NK-92 (cell line): ENCODE data around the gene OR8B2.
"Not testable (repeated sequence)": the region's sequence is repeated elsewhere in the genome, so short reads cannot be mapped to it uniquely, and the experiment has no call there.

Experiments used
- DNase-seq: peaks from one replicate; lab custom pipeline; 2025; ENCODE audit not compliant: unreplicated experiment; lab: John Stamatoyannopoulos, UW

OR8B2 gene, protein sequence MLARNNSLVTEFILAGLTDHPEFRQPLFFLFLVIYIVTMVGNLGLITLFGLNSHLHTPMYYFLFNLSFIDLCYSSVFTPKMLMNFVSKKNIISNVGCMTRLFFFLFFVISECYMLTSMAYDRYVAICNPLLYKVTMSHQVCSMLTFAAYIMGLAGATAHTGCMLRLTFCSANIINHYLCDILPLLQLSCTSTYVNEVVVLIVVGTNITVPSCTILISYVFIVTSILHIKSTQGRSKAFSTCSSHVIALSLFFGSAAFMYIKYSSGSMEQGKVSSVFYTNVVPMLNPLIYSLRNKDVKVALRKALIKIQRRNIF

DNA sequence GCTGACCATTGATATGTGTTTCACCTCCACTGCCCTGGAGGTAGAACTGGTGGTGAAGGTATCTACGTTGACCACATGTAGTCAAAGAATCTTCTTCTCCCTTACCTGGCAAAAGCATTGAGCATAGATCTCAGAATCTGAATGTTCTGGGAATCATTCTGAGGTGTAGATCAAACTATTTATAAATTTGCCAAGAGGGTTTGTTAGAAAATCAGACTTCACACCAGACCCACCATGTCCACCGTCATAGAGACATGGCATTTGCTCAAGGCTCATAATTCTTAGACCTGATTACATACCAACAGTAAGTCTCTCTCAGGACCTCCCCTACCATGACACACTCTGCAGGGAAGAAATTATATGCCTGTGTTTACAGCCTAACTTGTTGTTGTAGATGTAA lies at the start of gene OR8B2:
Gene OR8B2, minus strand, starts transcription at position 101 of the 400 bp plus-strand sequence. CDS start 1,156 bp downstream, outside the sequence.
- DNase-seq = no peak

DNA sequence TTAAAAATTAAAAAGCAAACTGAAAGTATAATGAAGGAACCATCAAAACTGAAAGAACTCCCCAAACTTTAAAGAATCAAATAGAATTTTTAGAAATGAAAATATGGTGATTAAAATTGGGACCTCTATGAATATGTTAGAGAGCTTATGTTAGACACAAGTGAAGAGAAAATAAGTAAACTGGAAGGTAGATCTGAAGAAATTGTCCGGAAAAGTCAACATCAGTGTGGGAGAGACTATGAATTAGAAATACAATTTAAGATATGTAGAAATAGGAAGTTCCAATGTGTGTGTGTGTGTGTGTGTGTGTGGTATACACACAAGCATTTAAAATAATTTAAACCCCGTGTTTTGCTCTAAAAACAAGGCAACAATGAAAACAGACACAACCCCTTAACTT lies 45.3 kb upstream of the OR8B2 start:
- DNase-seq = no peak

DNA sequence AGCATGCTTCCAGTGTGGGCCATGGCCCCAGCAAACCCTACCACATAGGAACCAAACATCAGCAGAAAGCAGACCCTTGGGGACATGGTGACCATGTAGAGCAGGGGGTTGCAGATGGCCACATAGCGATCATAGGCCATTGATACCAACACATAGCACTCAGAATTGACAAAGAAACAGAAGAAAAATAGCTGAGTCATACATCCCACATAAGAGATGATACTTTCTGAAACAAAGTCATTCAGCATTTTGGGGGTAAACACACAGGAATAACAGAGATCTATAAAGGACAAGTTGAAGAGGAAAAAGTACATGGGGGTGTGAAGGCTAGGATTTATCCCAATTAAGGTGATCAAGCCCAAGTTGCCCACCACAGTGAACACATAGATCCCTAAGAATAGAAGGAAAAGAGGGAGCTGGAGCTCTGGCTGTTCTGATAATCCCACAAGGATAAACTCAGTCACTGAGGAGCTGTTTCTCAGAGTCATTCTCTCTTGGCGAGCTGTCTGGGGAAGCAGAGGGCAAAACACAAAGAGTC lies 40.2 kb upstream of the OR8B2 start, which contains the start of gene OR8B4:
Gene OR8B4, minus strand, starts transcription at position 488 of the 538 bp plus-strand sequence. Its CDS starts 0 bp downstream, at position 488.
- no peak for DNase-seq

DNA sequence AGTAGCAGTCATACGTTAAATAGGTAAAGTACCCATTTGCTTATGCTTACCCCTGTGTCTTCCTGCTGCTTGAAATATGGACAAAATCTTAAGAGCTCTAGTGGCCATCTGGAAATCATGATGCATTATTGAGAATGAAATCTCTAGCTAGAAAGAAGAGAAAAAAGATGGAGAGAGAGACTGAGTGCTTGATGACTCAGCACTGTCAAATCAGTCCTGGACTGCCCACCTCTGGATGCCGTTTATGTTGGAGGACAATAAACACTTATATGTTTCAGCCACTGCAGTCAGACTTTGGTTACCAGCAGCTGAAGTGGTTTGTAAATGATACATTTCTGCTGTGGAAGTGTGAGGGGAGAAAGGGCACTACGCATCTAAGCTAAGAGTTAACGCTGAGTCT lies 36.7 kb upstream of the OR8B2 start:
- DNase-seq = no peak

DNA sequence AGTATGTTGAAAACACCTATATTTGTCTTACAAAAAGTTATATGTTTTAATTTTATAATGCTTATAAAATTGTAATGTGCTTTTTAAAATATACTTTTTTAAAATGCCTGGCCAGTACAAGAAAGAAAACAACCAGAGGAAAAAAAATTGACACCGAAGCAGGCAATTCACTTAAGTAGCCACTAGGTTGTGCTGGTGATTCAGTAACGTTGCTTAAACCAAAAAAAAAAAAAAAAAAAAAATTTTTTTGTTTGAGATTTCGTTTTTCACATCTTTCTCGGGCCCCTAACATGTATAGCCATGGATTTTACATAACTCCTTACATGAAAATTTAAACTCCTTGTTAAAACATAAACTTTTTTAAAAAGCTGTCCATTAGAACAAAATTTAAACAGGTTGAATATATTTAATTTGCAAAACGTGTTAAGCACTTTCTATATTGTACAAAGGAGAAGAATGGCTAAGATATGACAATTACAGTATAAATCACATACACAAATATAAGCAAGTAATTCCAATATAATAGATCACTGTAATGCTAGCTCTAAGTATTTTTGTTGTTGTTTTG lies 31.1 kb upstream of the OR8B2 start:
- DNase-seq = no peak

DNA sequence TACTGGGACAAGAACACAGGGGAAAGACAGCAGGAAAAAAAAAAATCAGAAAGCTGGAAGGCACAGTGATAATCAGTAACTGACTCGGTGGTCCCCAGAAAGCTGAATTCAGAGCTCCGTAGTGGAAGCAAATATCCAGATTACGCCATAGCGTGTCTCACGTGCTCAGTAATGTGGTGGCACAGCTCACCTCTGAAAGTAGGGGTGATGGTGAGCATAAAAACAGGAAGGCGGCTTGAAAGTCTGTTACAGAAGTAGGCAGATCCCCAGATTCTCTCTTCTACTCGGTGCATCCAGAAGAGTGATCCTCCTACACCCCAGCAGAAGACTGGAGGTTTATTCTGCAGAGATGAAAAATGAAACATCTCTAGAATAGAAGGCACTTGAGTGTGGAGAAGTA lies 25.6 kb upstream of the OR8B2 start:
- DNase-seq = no peak

DNA sequence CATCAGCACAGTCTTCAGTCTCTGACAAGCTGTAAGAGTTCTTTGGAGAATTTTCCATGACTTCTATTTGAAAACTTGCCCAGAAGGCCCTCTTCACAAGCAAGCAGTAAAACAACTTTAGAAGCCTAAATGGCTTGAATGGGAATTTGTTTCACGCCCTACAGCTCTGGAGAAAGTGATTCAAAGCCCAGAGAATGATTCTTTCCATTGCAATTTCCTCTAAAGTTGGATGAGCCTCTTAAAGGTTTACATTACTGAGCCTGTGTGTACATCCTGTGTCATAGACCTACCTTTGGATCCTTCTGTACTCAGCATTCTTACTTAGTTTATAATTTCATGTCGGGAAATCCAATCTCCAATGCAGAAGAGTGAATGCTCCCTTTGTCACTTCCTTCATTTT lies 21.3 kb upstream of the OR8B2 start:
- no peak for DNase-seq

DNA sequence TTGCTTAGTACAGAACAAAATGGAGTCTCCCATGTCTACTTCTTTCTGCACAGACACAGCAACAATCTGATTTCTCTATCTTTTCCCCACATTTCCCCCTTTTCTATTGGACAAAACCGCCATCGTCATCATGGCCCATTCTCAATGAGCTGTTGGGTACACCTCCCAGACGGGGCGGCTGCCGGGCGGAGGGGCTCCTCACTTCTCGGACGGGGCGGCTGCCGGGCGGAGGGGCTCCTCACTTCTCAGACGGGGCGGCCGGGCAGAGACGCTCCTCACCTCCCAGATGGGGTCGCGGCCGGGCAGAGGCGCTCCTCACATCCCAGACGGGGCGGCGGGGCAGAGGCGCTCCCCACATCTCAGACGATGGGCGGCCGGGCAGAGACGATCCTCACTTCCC lies 18.9 kb upstream of the OR8B2 start:
- not testable (repeated sequence) for DNase-seq

DNA sequence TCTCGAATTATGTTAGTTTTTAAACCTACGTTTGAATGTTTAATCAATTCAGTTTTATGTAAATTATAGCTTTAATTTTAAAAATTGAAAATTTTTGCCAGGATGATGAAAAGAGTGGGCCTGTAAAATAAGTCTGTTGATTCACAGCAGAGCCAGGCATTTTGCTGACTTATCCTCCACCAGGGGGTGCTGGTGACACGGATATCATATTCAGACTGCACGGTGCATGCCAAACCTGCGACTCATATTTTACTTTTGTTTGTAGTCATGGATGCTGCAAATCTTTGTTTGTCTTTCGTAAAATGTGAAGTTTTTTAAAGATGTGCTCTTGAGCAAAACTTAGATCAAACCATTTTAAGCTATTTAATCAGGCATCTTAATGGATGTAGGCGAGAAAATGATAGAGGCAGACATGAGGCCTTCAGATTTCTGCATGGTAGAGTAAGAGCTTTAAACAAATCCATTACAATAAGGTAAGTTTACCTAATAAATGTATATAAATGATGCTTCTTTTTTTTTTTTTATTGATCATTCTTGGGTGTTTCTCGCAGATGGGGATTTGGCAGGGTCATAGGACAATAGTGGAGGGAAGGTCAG lies 18.1 kb upstream of the OR8B2 start:
- DNase-seq = no peak

DNA sequence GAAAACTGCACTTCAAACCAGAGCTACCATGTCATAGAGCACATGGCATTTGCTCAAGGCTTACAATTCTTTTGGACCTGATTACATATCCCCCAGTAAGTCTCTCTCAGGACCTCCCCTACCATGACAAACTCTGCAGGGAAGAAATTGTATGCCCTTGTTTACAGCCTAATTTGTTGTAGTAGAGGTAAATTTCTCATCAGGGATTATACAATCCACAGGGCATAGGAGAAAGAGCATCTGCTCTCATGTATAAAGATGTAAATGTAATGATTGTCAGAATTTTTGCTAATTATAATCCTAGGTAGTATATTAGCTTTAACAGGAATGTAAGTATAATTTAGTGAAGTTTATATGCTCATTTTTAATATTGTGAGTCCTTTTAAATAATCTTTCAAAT lies 14.6 kb upstream of the OR8B2 start, which contains the start of gene OR8B3:
Gene OR8B3, minus strand, starts transcription at position 101 of the 400 bp plus-strand sequence. CDS start 1,673 bp downstream, outside the sequence.
- no peak for DNase-seq

DNA sequence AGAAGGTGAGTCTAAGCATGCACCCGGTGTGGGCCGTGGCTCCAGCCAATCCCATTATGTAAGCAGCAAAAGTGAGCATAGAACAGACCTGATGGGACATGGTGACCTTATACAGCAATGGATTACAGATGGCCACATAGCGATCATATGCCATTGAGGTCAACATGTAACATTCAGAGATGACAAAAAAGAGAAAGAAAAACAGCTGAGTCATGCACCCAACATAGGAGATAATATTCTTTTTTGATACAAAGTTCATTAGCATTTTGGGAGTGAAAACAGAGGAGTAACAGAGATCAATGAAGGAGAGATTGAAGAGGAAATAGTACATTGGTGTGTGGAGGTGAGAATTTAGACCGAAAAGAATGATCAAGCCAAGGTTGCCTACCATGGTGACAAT lies 12.5 kb upstream of the OR8B2 start:
- not testable (repeated sequence) for DNase-seq

DNA sequence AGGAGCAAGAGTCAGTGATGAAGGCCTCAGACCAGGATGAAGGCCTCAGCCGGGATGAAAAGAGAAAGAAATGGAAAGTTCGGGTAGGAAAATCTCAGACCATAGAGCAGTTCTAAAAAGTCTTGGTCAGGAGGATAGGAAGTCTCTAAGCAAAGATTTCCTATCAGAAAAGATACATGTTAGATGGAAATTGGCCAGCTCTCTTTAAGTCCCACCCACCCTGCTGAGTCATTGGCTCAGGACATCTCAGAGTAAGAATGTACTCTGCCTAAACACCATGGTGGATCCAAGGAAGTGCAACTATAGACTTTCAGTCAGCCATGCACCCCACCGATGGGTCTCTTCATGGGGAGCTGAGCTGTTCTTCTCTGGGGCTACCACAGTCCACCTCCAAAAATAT lies 10.1 kb upstream of the OR8B2 start:
- DNase-seq = no peak

DNA sequence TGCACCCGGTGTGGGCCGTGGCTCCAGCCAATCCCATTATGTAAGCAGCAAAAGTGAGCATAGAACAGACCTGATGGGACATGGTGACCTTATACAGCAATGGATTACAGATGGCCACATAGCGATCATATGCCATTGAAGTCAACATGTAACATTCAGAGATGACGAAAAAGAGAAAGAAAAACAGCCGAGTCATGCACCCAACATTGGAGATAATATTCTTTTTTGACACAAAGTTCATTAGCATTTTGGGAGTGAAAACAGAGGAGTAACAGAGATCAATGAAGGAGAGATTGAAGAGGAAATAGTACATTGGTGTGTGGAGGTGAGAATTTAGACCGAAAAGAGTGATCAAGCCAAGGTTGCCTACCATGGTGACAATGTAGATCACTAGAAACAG lies 1.4 kb downstream of the OR8B2 start:
- not testable (repeated sequence) for DNase-seq

DNA sequence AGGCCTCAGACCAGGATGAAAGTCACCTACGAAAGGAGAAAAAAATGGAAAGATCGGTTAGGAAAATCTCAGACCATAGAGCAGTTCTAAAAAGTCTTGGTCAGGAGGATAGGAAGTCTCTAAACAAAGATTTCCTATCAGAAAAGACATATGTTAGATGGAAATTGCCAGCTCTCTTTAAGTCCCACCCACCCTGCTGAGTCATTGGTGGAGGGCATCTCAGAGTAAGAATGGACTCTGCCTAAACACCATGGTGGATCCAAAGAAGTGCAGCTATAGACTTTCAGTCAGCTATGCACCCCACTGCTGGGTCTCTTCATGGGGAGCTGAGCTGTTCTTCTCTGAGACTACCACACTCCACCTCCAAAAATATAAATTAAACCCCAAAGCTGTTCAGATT lies 3.7 kb downstream of the OR8B2 start:
- DNase-seq = no peak

DNA sequence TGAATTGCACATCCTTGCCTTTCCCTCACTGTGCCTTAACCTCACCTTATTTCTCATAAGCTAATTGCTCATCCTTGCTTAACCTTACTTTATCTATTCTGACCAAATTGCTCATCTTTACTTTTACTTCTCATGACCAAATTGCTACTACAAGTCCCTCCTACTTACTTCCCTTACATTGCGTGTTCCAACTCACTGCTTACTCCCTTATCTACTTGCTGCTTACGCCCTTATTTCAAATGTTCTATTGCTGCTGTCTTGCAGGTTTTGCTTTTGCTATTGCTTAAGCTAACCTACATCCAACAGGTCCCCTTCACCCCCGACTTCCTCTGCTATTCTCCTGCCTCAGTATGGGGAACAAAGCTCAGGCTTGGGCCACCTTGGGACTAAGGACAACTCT lies 8.0 kb downstream of the OR8B2 start:
- no peak for DNase-seq

DNA sequence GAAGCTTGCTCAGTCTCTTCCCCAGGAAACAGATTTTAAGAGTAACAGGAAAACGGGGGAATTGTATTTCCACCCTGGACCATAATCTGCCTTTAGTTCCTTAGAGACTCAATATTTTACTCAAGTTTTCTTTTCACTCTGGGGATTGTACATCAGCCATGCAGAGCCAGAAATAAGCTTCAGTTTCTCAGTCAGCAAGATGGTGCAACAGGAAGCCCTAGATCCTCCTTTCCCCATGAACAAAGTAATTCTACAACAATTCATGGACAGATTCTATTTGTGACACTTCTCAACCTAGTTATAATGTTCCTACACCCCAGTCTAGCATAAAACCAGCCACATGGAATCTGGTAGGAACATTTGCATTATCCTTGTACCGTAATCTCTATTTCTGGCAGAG lies 24.7 kb downstream of the OR8B2 start:
- DNase-seq = no peak

DNA sequence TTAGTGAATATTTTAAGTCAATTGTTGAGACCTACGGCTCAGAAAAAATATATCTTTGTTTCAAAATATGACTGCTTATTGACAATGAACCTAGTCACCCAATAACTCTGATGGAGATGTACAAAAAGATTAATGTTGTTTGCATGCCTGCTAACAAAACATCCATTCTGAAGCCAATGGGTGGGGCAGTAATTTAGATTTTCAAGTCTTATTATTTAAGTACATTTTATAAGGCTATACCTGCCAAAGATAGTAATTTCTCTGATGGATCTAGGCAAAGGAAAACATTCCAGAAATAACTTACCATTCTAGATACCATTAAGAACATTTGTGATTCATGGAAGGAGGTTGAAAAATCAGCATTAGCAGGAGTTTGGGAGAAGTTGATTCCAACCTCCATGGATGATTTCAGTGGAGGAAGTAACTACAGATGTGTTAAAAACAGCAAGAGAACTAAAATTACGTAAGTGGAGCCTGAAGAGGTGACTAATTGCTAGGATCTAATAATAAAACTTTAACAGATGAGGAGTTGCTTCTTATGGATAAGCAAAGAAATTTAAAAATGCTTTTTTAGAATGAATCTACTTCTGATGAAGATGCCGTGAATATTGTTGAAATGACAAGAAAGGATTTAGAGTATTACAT lies 37.9 kb downstream of the OR8B2 start:
- DNase-seq = no peak

DNA sequence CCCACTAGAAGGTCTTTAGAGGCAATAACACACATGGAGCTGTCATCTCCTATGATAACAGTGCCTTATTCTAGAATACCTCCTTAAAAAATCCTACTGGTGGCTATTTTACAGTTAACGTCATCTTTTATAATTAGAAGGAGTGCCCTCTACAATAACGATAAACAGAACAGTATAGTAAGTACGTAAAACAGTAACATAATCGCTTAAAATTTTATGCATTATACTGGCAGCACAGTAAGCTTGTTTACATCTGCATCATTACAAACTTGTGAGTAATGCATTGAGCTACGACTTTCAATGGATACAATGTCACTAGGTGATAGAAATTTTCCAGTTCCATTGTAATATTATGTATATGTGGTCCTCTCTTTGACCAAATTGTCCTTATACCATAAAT lies 40.0 kb downstream of the OR8B2 start:
- DNase-seq = no peak

DNA sequence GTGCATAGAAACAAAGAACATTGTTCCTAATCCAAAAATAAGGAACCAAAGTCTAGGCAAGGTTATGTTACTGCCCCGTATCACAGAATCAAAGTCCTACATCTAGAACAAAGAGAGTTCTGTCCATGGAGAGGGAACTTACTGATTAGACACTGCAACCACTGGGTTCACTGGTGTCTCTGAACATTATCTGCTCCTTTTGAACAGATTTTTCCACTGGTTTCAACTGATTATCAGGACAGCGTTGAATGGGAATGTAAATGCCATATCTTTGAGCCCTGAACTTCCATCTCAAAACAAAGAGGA lies 44.2 kb downstream of the OR8B2 start:
- DNase-seq = no peak

DNA sequence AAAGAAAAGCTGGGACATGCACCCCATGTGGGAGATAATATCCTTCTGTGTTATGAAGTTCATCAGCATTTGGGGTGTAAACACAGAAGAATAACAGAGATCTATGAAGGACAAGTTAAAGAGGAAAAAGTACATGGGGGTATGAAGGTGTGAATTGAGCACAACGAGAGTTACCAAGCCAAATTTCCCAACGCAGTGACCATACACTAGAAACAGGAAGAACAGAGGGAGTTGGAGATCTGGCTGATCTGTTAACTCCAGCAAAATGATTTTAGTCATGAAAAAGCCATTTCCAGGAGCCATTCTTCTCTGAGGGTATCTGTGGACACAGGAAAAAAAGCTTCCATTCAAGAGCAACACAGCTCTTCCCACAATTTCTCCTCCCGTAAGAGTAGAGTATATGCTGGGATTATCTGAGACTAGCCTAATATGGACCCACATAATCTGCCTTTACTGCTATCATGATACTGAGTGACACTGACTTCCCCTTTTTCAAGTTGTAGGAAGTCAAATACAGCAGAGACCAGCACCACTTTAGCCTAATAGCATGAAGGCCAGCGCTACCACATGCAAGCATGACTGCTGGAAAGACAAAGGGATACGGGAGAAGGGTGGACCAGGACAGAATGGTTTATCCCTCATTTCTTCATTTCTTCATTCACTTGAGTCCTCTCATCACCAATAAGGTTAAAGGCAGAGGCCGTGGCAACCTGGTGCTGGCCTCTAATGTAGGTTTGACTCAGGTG lies 44.7 kb downstream of the OR8B2 start:
- DNase-seq = no peak
